Neural cell (in vitro differentiated cells): ENCODE measurements around the gene FOXA3. TPM values are rescaled to one million over a fixed set of nuclear protein-coding genes. Genes with fewer than 3 reads are reported as not detected.

ENCODE experiments used
- H2AFZ ChIP-seq: fragments of 200-600, 300-800 bp; sonication (generic), shearing (Covaris generic); 2 replicates; pipeline ENCODE4 v1.6.0; 2014; ENCODE audit warnings: low read depth, mild to moderate bottlenecking, antibody characterized with exemption, low read length, moderate library complexity
- H3F3A ChIP-seq: fragments of 200-600 bp; shearing (Covaris generic); 2 replicates; pipeline ENCODE4 v1.6.1; 2016; ENCODE audit warnings: mild to moderate bottlenecking, moderate library complexity, mixed read lengths, antibody characterized with exemption, low read length; ENCODE audit not compliant: insufficient read depth, poor library complexity, severe bottlenecking
- H3K27ac ChIP-seq: fragments of 200-600, 300-800 bp; sonication (generic), shearing (Covaris generic); 2 replicates; pipeline ENCODE4 v1.5.1; 2014; ENCODE audit warnings: mild to moderate bottlenecking, low read length, moderate library complexity
- H3K27me3 ChIP-seq: fragments of 300-800, 200-600 bp; sonication (generic), shearing (Covaris generic); 2 replicates; pipeline ENCODE4 v1.6.0; 2014; ENCODE audit warnings: mild to moderate bottlenecking, low read depth, low read length, moderate library complexity; ENCODE audit not compliant: insufficient read depth
- H3K36me3 ChIP-seq: fragments of 300-800, 200-600 bp; sonication (generic), shearing (Covaris generic); 2 replicates; pipeline ENCODE4 v1.5.1; 2014; ENCODE audit warnings: mild to moderate bottlenecking, antibody characterized with exemption, low read length, moderate library complexity; ENCODE audit not compliant: insufficient read depth
- H3K4me2 ChIP-seq: fragments of 300-800, 200-600 bp; sonication (generic), shearing (Covaris generic); 2 replicates; pipeline ENCODE4 v1.6.0; 2014; ENCODE audit warnings: mild to moderate bottlenecking, low read length
- H3K4me3 ChIP-seq: fragments of 300-800, 200-600 bp; sonication (generic), shearing (Covaris generic); 2 replicates; pipeline ENCODE4 v1.5.1; 2014; ENCODE audit warnings: mild to moderate bottlenecking, low read length, moderate library complexity
- H3K79me2 ChIP-seq: fragments of 200-600 bp; shearing (Covaris generic); replicated peaks from 2 replicates; pipeline ENCODE4 v1.6.0; 2014; ENCODE audit warnings: mild to moderate bottlenecking, low read length, moderate library complexity; ENCODE audit not compliant: insufficient read depth
- H3K9ac ChIP-seq: fragments of 300-800, 200-600 bp; sonication (generic), shearing (Covaris generic); 2 replicates; pipeline ENCODE4 v1.6.1; 2016; ENCODE audit warnings: mild to moderate bottlenecking, low read length, mixed read lengths
- H3K9me2 ChIP-seq: fragments of 200-600 bp; shearing (Covaris generic); 2 replicates; pipeline ENCODE4 v1.6.1; 2016; ENCODE audit warnings: mild to moderate bottlenecking, low read length, mixed read lengths; ENCODE audit not compliant: insufficient read depth
- H3K9me3 ChIP-seq: fragments of 200-600, 300-800 bp; sonication (generic), shearing (Covaris generic); 2 replicates; pipeline ENCODE4 v1.6.1; 2016; ENCODE audit warnings: mild to moderate bottlenecking, mixed run types, low read length, moderate library complexity, mixed read lengths
- H4K20me1 ChIP-seq: fragments of 200-600 bp; shearing (Covaris generic); 2 replicates; pipeline ENCODE4 v1.6.1; 2016; ENCODE audit warnings: mild to moderate bottlenecking, mixed run types; ENCODE audit not compliant: insufficient read depth
- CTCF ChIP-seq: fragments of 450-650 bp; IDR thresholded peaks from 2 replicates; pipeline ENCODE4 v1.5.1; 2014; ENCODE audit warnings: antibody characterized with exemption, mild to moderate bottlenecking, moderate library complexity; ENCODE audit not compliant: poor library complexity, severe bottlenecking
- EP300 ChIP-seq: fragments of 450-650 bp; conservative IDR thresholded peaks from 2 replicates; pipeline ENCODE4 v1.6.1; 2014; ENCODE audit warnings: antibody characterized with exemption, mild to moderate bottlenecking, moderate library complexity; ENCODE audit not compliant: poor library complexity, severe bottlenecking
- EZH2 ChIP-seq: fragments of 200-600, 300-800 bp; shearing (Covaris generic), sonication (generic); IDR thresholded peaks from 2 replicates; pipeline ENCODE4 v1.6.1; 2014; ENCODE audit warnings: antibody characterized with exemption, low read length, borderline replicate concordance, mild to moderate bottlenecking; ENCODE audit not compliant: insufficient read depth, poor library complexity, severe bottlenecking
- MXI1 ChIP-seq: fragments of 450-650 bp; conservative IDR thresholded peaks from 2 replicates; pipeline ENCODE4 v1.6.1; 2014; ENCODE audit warnings: antibody characterized with exemption, mild to moderate bottlenecking; ENCODE audit not compliant: poor library complexity, severe bottlenecking
- POLR2AphosphoS5 ChIP-seq: IDR thresholded peaks from 2 replicates; pipeline ENCODE4 v1.6.1; 2012
- RAD21 ChIP-seq: fragments of 450-650 bp; conservative IDR thresholded peaks from 2 replicates; pipeline ENCODE4 v1.6.1; 2014; ENCODE audit warnings: antibody characterized with exemption, mild to moderate bottlenecking, moderate library complexity
- REST ChIP-seq: IDR thresholded peaks from 2 replicates; pipeline ENCODE4 v1.6.1; 2012; ENCODE audit warnings: borderline replicate concordance
- SMC3 ChIP-seq: fragments of 450-650 bp; conservative IDR thresholded peaks from 2 replicates; pipeline ENCODE4 v1.6.1; 2014; ENCODE audit warnings: antibody characterized with exemption, mild to moderate bottlenecking, moderate library complexity; ENCODE audit not compliant: poor library complexity
- TAF1 ChIP-seq: IDR thresholded peaks from 2 replicates; pipeline ENCODE4 v1.6.1; 2012; ENCODE audit warnings: low read depth
- polyA plus RNA-seq: library from polyadenylated mRNA; depleted of rRNA; stranded (reverse); fragments of >200 nt; gene quantifications from 2 replicates; pipeline ENCODE4 v1.2.3, GENCODE V29; 2014

FOXA3 gene
- polyA plus RNA-seq, 1 donor from 2014 or later: not detected

DNA sequence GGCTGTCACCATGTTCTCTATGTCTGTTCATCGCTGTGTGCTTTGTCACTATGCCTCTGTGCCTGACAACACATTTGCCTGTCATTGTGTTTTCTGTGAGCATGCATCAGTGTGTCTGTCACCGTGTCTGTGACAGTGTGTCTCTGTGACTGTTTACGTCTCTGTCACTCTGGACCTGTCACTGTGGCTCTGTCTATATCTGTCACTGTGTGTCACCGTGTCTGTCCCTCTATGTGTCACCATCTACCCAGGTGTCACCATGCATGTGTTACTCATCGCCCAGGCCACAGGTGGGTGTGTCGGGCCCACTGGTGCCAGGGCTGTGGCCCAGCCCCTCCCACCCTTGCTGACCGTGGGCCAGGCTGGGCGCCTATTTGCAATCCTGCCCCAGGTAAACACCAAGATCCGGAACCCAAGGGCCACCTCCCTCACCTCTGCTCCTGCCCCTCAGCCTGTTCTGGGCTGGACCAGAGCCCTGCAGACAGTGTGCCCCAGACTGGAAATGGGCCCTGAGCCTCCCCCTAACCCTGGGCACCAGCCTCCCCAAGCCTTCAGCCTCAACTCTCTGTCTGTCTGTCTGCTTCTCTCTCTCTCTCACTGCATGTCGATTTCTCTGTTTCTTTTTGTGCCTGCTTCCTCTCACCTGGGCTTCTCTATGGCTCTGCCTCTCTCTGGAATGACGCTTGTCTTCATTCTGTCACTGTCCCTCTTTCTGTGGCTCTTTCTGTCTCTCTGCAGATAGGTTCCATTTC, 14.1 kb downstream of the FOXA3 start:
- H3K9me2 ChIP-seq: no peaks in the 10 kb centered on the region
- no peak overlapping the region for H3K4me3 ChIP-seq
- peaks cover 9% of the 10 kb centered on the region for H4K20me1 ChIP-seq
- peak overlapping the region; percentile 10 for H3K9ac ChIP-seq
- no peaks in the 10 kb centered on the region for H3F3A ChIP-seq
- H3K4me2 ChIP-seq: no peak overlapping the region
- no peak overlapping the region for H2AFZ ChIP-seq
- no peaks in the 10 kb centered on the region for H3K27me3 ChIP-seq
- H3K9me3 ChIP-seq: no peaks in the 10 kb centered on the region
- H3K36me3 ChIP-seq: no peaks in the 10 kb centered on the region
- peak; percentile 100 for TF ChIP-seq EP300
- peak; percentile 100 for TF ChIP-seq POLR2AphosphoS5
- no peak for TF ChIP-seq EZH2
- no peak for TF ChIP-seq SMC3
- no peak overlapping the region for H3K27ac ChIP-seq
- no peaks in the 10 kb centered on the region for H3K79me2 ChIP-seq

DNA sequence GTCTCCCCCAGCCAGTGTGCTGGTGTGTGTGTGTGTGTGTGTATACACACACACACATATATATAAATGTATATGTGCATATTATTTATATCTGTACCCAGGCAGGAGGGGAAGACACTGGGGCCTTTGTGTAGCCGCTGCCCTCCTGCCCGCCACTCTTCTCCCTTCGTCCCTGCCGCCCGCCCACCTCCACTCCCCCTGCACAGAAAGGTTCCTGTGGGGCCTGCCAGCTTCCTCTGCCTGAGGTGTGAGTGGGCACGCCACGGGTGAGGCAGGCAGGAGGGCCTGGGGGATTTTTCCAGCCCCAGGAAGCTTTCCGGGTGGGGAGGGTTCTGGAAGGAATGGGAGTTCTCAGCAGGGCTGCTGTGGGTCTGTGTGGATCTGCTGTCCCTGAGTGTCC, 14.9 kb downstream of the FOXA3 start:
- Histone ChIP-seq H3K4me2 (no peak overlapping the region), H4K20me1 (peaks cover 10% of the 10 kb centered on the region), H3K27me3 (no peaks in the 10 kb centered on the region), H3K27ac (no peak overlapping the region), H3K9ac (no peak overlapping the region), H3F3A (no peaks in the 10 kb centered on the region), H2AFZ (no peak overlapping the region), H3K4me3 (no peak overlapping the region), H3K9me2 (no peaks in the 10 kb centered on the region), H3K9me3 (no peaks in the 10 kb centered on the region), H3K36me3 (no peaks in the 10 kb centered on the region), H3K79me2 (no peaks in the 10 kb centered on the region)
- TF ChIP-seq REST (no peak), SMC3 (no peak), EZH2 (no peak)

DNA sequence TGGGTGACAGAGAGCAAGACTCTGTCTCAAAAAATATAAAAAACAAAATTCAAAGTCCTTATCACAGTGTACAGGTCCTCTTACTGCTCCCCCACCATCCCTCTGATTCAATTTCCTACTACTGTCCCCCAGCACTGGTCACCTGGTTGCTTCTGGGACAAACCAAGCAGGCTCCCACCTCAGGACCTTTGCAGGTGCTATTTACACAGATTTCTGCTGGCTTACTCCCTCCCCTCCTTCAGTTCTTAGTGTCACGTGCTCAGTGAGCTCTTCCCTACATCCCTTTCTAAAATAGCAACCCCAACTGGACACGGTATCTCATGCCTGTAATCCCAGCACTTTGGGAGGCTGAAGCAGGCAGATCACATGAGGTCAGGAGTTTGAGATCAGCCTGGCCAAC, 15.8 kb downstream of the FOXA3 start:
- Histone ChIP-seq H3F3A (no peaks in the 10 kb centered on the region), H3K4me3 (no peak overlapping the region), H4K20me1 (peaks cover 10% of the 10 kb centered on the region), H3K27me3 (no peaks in the 10 kb centered on the region), H3K79me2 (peaks cover 4% of the 10 kb centered on the region), H3K36me3 (no peaks in the 10 kb centered on the region), H3K27ac (no peak overlapping the region), H3K9me2 (no peaks in the 10 kb centered on the region), H2AFZ (no peak overlapping the region), H3K4me2 (no peak overlapping the region), H3K9me3 (no peaks in the 10 kb centered on the region), H3K9ac (no peak overlapping the region)
- TF ChIP-seq CTCF (no peak), SMC3 (no peak), POLR2AphosphoS5 (no peak), RAD21 (no peak), REST (no peak), TAF1 (no peak), EZH2 (no peak), MXI1 (no peak), EP300 (no peak)
